Measurements from ENCODE around the gene TPM1. TPM values are rescaled to one million over a fixed set of nuclear protein-coding genes. Genes with fewer than 3 reads are reported as not detected.

TPM1 gene
- total and polyA plus RNA-seq, 10 of the 15 experiments (the other 5 are each of a cell fraction or from before 2014, with no cell fraction given): 0.43 to 10.0 (median 2.4) TPM

DNA sequence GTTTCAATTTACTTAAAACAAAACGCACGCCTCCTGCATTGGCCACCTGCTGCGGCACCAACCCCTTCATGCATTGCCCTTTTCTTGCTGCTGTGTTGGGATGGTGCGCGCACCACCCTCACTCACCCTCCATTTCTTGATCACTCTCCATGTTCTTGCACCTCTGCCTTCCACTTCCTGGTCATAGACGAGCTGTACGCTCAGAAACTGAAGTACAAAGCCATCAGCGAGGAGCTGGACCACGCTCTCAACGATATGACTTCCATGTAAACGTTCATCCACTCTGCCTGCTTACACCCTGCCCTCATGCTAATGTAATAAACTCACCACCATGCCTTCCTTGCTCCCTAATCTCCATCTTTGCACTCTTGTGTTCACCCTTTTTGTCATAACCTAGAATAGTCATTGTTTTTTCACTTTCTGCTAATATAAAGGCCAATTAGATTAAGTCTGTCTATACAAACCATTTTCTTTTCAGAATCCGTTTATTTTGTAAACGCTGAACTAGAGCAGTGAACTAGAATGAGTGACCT is 21.4 kb downstream of the TPM1 start:
- Histone ChIP-seq H3K79me2 (ENCODE audit: control insufficient read depth, insufficient read depth, low read length) (no peaks in the 10 kb centered on the region), H3K27ac (ENCODE audit: control insufficient read depth, insufficient read depth) (no peak overlapping the region), H4K20me1 (ENCODE audit: control insufficient read depth, insufficient read depth) (no peaks in the 10 kb centered on the region), H3K4me3 (no peak overlapping the region), H3K4me2 (ENCODE audit: control insufficient read depth, insufficient read depth) (no peak overlapping the region), H2AFZ (ENCODE audit: control insufficient read depth, low read depth, low read length) (no peak overlapping the region), H3K36me3 (ENCODE audit: control insufficient read depth in 2 of 2, insufficient read depth in 2 of 2, low read length in 1 of 2) (no peaks in the 10 kb centered on the region), H3K9ac (ENCODE audit: control insufficient read depth, insufficient read depth, low read length) (no peak overlapping the region), H3K9me3 (replicated peaks; ENCODE audit: control insufficient read depth, insufficient read depth, low read length) (no peaks in the 10 kb centered on the region), H3K4me1 (ENCODE audit: control insufficient read depth, insufficient read depth, low read length) (no peaks in the 10 kb centered on the region), H3K27me3 (replicated peaks in 1 of 2; ENCODE audit: control insufficient read depth in 2 of 2, insufficient read depth in 2 of 2, low read length in 1 of 2) (no peaks in the 10 kb centered on the region)
- ChIA-PET CTCF (interaction anchor here (0.6 to 11.1 kb wide), 3 partner anchors 15 to 238 kb away, joined by 4 to 68 read pairs (median 4); no protein-coding TSS in a partner anchor), SMC1A (ENCODE audit: uncharacterized antibody, unreplicated experiment) (interaction anchor here (1.3 kb wide), 1 partner anchor 24 kb away, joined by 3 read pairs; no protein-coding TSS in a partner anchor), POLR2A (interaction anchor here (1.0 kb wide), 1 partner anchor 10 kb away, joined by 3 read pairs; no protein-coding TSS in a partner anchor), RAD21 (ENCODE audit: unreplicated experiment) (interaction anchor here (1.7 kb wide), 1 partner anchor 11 kb away, joined by 4 read pairs; no protein-coding TSS in a partner anchor)
- in situ Hi-C loops (cut with MboI) (no loop called here), intact Hi-C loops (cut with micrococcal nuclease; ENCODE audit: unreplicated experiment) (no loop called here)
- ATAC-seq (no peak), DNase-seq (ENCODE audit: low read depth, low spot score) (no peak), FAIRE-seq (no peak)
- no TSS peak for BruUV-seq (replicated peaks)
- WGBS (ENCODE audit: insufficient coverage, insufficient replicate concordance, low lambda C conversion rate, missing lambda C conversion rate): 60% methylated on average over 13 of the region's 13 CpGs
- TF ChIP-seq, protein P1, sequence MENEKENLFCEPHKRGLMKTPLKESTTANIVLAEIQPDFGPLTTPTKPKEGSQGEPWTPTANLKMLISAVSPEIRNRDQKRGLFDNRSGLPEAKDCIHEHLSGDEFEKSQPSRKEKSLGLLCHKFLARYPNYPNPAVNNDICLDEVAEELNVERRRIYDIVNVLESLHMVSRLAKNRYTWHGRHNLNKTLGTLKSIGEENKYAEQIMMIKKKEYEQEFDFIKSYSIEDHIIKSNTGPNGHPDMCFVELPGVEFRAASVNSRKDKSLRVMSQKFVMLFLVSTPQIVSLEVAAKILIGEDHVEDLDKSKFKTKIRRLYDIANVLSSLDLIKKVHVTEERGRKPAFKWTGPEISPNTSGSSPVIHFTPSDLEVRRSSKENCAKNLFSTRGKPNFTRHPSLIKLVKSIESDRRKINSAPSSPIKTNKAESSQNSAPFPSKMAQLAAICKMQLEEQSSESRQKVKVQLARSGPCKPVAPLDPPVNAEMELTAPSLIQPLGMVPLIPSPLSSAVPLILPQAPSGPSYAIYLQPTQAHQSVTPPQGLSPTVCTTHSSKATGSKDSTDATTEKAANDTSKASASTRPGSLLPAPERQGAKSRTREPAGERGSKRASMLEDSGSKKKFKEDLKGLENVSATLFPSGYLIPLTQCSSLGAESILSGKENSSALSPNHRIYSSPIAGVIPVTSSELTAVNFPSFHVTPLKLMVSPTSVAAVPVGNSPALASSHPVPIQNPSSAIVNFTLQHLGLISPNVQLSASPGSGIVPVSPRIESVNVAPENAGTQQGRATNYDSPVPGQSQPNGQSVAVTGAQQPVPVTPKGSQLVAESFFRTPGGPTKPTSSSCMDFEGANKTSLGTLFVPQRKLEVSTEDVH (IDR thresholded peaks at IDR 0.05; ENCODE audit: low read depth, partially characterized antibody): no peak
- TF ChIP-seq EZH2 (IDR thresholded peaks at IDR 0.05; ENCODE audit: borderline replicate concordance, control insufficient read depth, low read depth, low read length) (no peak), NFYA (IDR thresholded peaks at IDR 0.05; ENCODE audit: borderline replicate concordance, low read depth, low read length) (no peak), TCF7 (IDR thresholded peaks at IDR 0.05; ENCODE audit: borderline replicate concordance) (no peak), CBFB (IDR thresholded peaks at IDR 0.05; ENCODE audit: low read depth) (no peak), PAX5 (IDR thresholded peaks at IDR 0.05; ENCODE audit: borderline replicate concordance, low read depth, low read length) (no peak), SP1 (IDR thresholded peaks at IDR 0.05; ENCODE audit: low read depth, low read length) (no peak), KDM1A (IDR thresholded peaks at IDR 0.05; ENCODE audit: borderline replicate concordance) (no peak), MEF2B (IDR thresholded peaks at IDR 0.05; ENCODE audit: partially characterized antibody, poor library complexity, severe bottlenecking) (no peak), KAT2A (conservative IDR thresholded peaks at IDR 0.05; ENCODE audit: control insufficient read depth, low read depth, low read length) (no peak), SPI1 (IDR thresholded peaks at IDR 0.05; ENCODE audit: borderline replicate concordance, insufficient read depth, low read depth, low read length) (no peak), TCF12 (IDR thresholded peaks at IDR 0.05; ENCODE audit: low read depth, low read length) (no peak), YBX1 (IDR thresholded peaks at IDR 0.05) (no peak), EGR1 (IDR thresholded peaks at IDR 0.05; ENCODE audit: borderline replicate concordance in 1 of 2, low read depth in 2 of 2, low read length in 2 of 2) (no peak)
- TF ChIP-seq, protein P2, sequence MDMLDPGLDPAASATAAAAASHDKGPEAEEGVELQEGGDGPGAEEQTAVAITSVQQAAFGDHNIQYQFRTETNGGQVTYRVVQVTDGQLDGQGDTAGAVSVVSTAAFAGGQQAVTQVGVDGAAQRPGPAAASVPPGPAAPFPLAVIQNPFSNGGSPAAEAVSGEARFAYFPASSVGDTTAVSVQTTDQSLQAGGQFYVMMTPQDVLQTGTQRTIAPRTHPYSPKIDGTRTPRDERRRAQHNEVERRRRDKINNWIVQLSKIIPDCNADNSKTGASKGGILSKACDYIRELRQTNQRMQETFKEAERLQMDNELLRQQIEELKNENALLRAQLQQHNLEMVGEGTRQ (IDR thresholded peaks at IDR 0.05; ENCODE audit: borderline replicate concordance, low read depth, low read length): no peak
- TF ChIP-seq, protein P3, sequence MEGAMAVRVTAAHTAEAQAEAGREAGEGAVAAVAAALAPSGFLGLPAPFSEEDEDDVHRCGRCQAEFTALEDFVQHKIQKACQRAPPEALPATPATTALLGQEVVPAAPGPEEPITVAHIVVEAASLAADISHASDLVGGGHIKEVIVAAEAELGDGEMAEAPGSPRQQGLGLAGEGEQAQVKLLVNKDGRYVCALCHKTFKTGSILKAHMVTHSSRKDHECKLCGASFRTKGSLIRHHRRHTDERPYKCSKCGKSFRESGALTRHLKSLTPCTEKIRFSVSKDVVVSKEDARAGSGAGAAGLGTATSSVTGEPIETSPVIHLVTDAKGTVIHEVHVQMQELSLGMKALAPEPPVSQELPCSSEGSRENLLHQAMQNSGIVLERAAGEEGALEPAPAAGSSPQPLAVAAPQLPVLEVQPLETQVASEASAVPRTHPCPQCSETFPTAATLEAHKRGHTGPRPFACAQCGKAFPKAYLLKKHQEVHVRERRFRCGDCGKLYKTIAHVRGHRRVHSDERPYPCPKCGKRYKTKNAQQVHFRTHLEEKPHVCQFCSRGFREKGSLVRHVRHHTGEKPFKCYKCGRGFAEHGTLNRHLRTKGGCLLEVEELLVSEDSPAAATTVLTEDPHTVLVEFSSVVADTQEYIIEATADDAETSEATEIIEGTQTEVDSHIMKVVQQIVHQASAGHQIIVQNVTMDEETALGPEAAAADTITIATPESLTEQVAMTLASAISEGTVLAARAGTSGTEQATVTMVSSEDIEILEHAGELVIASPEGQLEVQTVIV (IDR thresholded peaks at IDR 0.05; ENCODE audit: borderline replicate concordance, partially characterized antibody): no peak
- TF ChIP-seq, protein P4, sequence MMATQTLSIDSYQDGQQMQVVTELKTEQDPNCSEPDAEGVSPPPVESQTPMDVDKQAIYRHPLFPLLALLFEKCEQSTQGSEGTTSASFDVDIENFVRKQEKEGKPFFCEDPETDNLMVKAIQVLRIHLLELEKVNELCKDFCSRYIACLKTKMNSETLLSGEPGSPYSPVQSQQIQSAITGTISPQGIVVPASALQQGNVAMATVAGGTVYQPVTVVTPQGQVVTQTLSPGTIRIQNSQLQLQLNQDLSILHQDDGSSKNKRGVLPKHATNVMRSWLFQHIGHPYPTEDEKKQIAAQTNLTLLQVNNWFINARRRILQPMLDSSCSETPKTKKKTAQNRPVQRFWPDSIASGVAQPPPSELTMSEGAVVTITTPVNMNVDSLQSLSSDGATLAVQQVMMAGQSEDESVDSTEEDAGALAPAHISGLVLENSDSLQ (IDR thresholded peaks at IDR 0.05): no peak

Measured in GM12878 (cell line).